Measurements from ENCODE around the gene VSX2. TPM values are rescaled to one million over a fixed set of nuclear protein-coding genes. Genes with fewer than 3 reads are reported as not detected.

VSX2 gene
- total and polyA plus RNA-seq, 2 of the 13 experiments (the other 11 are each of a cell fraction or from before 2014, with no cell fraction given), result 0.05 TPM; not detected in 1

DNA sequence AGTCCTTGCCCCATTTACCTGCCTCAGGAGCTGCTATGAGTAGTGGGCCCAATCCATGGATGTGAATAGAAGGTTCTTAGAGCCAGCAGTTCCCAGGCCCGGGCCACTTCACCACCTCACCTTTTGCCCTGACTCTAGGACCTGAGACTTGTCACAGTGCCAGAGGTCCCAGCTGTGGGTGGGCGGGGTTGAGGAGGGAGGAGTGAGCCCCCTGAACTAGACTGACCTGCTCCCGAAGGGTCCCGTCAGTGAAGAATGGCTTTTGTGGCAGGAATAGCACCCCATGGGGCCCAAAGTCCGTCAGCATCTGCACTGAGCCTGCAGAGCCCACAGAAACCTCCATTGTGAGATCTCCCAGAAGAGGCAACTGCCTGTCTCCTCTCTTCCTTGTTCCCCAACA is 50.6 kb downstream of the VSX2 start:
- ATAC-seq, result no peak
- no peak for TF ChIP-seq SMAD1 (CRISPR knock-in tag; IDR thresholded peaks at IDR 0.05; ENCODE audit: borderline replicate concordance, low read depth)
- peak; percentile 43 for TF ChIP-seq AGO2 (optimal IDR thresholded peaks at IDR 0.05; ENCODE audit: low read depth, low read length)
- DNase-seq (ENCODE audit: low spot score), result no peak
- Histone ChIP-seq H3K4me1 (ENCODE audit: insufficient read depth, low read length) (peaks cover 6% of the 10 kb centered on the region), H3K27ac (ENCODE audit: extremely low read length, insufficient read depth, low read length) (no peak overlapping the region), H3K36me3 (replicated peaks in 1 of 2; ENCODE audit: control insufficient read depth in 1 of 2, insufficient read depth in 2 of 2, low read length in 2 of 2) (peaks cover 40 to 82% of the 10 kb centered on the region in 2 experiments), H3K4me3 (replicated peaks in 1 of 3; ENCODE audit: insufficient read depth in 1 of 3, low read depth in 2 of 3, low read length in 3 of 3) (no peak overlapping the region), H2AFZ (ENCODE audit: low read length) (no peak overlapping the region), H3K9ac (ENCODE audit: insufficient read depth, low read depth, low read length) (no peak overlapping the region), H3K9me3 (ENCODE audit: low read length) (no peaks in the 10 kb centered on the region), H4K20me1 (ENCODE audit: insufficient read depth, low read length) (peaks cover 2% of the 10 kb centered on the region; the same call in 1 of the 2 replicates), H3K27me3 (ENCODE audit: control insufficient read depth in 1 of 2, insufficient read depth in 2 of 2, low read length in 2 of 2) (no peaks in the 10 kb centered on the region), H3K79me2 (ENCODE audit: insufficient read depth, low read length) (peaks cover 6% of the 10 kb centered on the region), H3K4me2 (ENCODE audit: low read depth, low read length) (no peak overlapping the region)
- ChIA-PET POLR2A (no interaction called here), CTCF (ENCODE audit: low intra/inter-chr PET ratio, low total read pairs) (no interaction called here)
- intact Hi-C loops (cut with micrococcal nuclease; ENCODE audit: unreplicated experiment), result no loop called here
- no peak for FAIRE-seq
- BruUV-seq (replicated peaks), result no TSS peak
- in situ Hi-C loops (cut with HindIII; ENCODE audit: extremely low pct_ligation_motif_present, low pct_unique_long_range_greater_than_20kb), result no loop called here
- 75% methylated on average over 1 of the region's 5 CpGs for WGBS (ENCODE audit: low lambda C conversion rate)

DNA sequence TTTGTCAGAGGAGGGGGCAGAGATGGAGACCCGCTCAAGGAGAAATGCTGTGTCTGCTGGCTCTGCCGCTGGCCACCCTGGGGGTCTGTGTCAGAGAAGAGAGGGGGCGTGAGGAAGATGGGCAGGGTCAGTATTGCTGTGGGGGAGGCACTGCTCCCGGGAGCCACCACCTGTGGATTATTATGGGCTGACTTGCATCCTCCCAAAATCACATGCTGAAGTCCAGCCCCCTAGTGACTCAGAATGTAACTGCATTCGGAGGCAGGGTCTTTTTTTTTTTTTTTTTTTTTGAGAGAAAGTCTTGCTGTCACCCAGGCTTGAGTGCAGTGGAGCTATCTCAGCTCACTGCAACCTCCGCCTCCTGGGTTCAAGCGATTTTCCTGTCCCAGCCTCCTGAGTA is 51.2 kb downstream of the VSX2 start:
- no peak overlapping the region for H2AFZ ChIP-seq (ENCODE audit: low read length)
- H3K79me2 ChIP-seq (ENCODE audit: insufficient read depth, low read length), result peaks cover 10% of the 10 kb centered on the region
- H3K4me3 ChIP-seq (replicated peaks in 1 of 3; ENCODE audit: insufficient read depth in 1 of 3, low read depth in 2 of 3, low read length in 3 of 3), result no peak overlapping the region
- 73% methylated on average over 7 of the region's 7 CpGs for WGBS (ENCODE audit: low lambda C conversion rate)
- H3K9me3 ChIP-seq (ENCODE audit: low read length), result no peaks in the 10 kb centered on the region
- H3K9ac ChIP-seq (ENCODE audit: insufficient read depth, low read depth, low read length), result no peak overlapping the region
- H3K36me3 ChIP-seq (replicated peaks in 1 of 2; ENCODE audit: control insufficient read depth in 1 of 2, insufficient read depth in 2 of 2, low read length in 2 of 2), result peaks cover 42 to 87% of the 10 kb centered on the region in 2 experiments
- FAIRE-seq (no peak), DNase-seq (ENCODE audit: low spot score) (no peak), ATAC-seq (no peak; the same call in 2 of the 3 replicates)
- intact Hi-C loops (cut with micrococcal nuclease; ENCODE audit: unreplicated experiment) (no loop called here), in situ Hi-C loops (cut with HindIII; ENCODE audit: extremely low pct_ligation_motif_present, low pct_unique_long_range_greater_than_20kb) (no loop called here)
- POLR2A ChIA-PET, result interaction anchor here (0.6 to 0.8 kb wide), 2 partner anchors 13 to 222 kb away, joined by 3 read pairs; partner anchors contain the start of gene ABCD4
- H3K27me3 ChIP-seq (ENCODE audit: control insufficient read depth in 1 of 2, insufficient read depth in 2 of 2, low read length in 2 of 2), result no peaks in the 10 kb centered on the region
- BruUV-seq (replicated peaks), result no TSS peak
- peaks cover 2% of the 10 kb centered on the region; the same call in 1 of the 2 replicates for H4K20me1 ChIP-seq (ENCODE audit: insufficient read depth, low read length)
- CTCF ChIA-PET (ENCODE audit: low intra/inter-chr PET ratio, low total read pairs), result no interaction called here
- no peak overlapping the region for H3K4me2 ChIP-seq (ENCODE audit: low read depth, low read length)
- H3K4me1 ChIP-seq (ENCODE audit: insufficient read depth, low read length), result peaks cover 12% of the 10 kb centered on the region
- no peak overlapping the region for H3K27ac ChIP-seq (ENCODE audit: extremely low read length, insufficient read depth, low read length)
- TF ChIP-seq, protein P1, sequence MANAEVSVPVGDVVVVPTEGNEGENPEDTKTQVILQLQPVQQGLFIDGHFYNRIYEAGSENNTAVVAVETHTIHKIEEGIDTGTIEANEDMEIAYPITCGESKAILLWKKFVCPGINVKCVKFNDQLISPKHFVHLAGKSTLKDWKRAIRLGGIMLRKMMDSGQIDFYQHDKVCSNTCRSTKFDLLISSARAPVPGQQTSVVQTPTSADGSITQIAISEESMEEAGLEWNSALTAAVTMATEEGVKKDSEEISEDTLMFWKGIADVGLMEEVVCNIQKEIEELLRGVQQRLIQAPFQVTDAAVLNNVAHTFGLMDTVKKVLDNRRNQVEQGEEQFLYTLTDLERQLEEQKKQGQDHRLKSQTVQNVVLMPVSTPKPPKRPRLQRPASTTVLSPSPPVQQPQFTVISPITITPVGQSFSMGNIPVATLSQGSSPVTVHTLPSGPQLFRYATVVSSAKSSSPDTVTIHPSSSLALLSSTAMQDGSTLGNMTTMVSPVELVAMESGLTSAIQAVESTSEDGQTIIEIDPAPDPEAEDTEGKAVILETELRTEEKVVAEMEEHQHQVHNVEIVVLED (CRISPR knock-in tag; IDR thresholded peaks at IDR 0.05; ENCODE audit: borderline replicate concordance), result no peak
- TF ChIP-seq ZNF660 (CRISPR knock-in tag; IDR thresholded peaks at IDR 0.05; ENCODE audit: borderline replicate concordance, low read depth) (no peak), ZNF672 (CRISPR knock-in tag; IDR thresholded peaks at IDR 0.05) (no peak), ZNF577 (CRISPR knock-in tag; IDR thresholded peaks at IDR 0.05; ENCODE audit: borderline replicate concordance, low read depth) (no peak), ZNF121 (CRISPR knock-in tag; IDR thresholded peaks at IDR 0.05) (no peak), THAP11 (CRISPR knock-in tag; IDR thresholded peaks at IDR 0.05) (no peak)
- TF ChIP-seq, protein P2, sequence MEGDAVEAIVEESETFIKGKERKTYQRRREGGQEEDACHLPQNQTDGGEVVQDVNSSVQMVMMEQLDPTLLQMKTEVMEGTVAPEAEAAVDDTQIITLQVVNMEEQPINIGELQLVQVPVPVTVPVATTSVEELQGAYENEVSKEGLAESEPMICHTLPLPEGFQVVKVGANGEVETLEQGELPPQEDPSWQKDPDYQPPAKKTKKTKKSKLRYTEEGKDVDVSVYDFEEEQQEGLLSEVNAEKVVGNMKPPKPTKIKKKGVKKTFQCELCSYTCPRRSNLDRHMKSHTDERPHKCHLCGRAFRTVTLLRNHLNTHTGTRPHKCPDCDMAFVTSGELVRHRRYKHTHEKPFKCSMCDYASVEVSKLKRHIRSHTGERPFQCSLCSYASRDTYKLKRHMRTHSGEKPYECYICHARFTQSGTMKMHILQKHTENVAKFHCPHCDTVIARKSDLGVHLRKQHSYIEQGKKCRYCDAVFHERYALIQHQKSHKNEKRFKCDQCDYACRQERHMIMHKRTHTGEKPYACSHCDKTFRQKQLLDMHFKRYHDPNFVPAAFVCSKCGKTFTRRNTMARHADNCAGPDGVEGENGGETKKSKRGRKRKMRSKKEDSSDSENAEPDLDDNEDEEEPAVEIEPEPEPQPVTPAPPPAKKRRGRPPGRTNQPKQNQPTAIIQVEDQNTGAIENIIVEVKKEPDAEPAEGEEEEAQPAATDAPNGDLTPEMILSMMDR (CRISPR knock-in tag; IDR thresholded peaks at IDR 0.05), result 0 out of 2 replicates have a peak, but pooled peaks have one; percentile 25
- TF ChIP-seq, protein P3, sequence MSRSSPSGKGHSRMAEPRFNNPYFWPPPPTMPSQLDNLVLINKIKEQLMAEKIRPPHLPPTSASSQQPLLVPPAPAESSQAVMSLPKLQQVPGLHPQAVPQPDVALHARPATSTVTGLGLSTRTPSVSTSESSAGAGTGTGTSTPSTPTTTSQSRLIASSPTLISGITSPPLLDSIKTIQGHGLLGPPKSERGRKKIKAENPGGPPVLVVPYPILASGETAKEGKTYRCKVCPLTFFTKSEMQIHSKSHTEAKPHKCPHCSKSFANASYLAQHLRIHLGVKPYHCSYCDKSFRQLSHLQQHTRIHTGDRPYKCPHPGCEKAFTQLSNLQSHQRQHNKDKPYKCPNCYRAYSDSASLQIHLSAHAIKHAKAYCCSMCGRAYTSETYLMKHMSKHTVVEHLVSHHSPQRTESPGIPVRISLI (CRISPR knock-in tag; IDR thresholded peaks at IDR 0.05; ENCODE audit: borderline replicate concordance), result peak; percentile 82
- TF ChIP-seq, protein P4, sequence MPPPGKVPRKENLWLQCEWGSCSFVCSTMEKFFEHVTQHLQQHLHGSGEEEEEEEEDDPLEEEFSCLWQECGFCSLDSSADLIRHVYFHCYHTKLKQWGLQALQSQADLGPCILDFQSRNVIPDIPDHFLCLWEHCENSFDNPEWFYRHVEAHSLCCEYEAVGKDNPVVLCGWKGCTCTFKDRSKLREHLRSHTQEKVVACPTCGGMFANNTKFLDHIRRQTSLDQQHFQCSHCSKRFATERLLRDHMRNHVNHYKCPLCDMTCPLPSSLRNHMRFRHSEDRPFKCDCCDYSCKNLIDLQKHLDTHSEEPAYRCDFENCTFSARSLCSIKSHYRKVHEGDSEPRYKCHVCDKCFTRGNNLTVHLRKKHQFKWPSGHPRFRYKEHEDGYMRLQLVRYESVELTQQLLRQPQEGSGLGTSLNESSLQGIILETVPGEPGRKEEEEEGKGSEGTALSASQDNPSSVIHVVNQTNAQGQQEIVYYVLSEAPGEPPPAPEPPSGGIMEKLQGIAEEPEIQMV (CRISPR knock-in tag; IDR thresholded peaks at IDR 0.05; ENCODE audit: low read depth), result no peak

All from HepG2 (cell line).